ENCODE data around the gene GJC1. TPM values are rescaled to one million over a fixed set of nuclear protein-coding genes. Genes with fewer than 3 reads are reported as not detected.

Gene GJC1
- total RNA-seq, 2 donors from 2014 or later, result 1.6 to 2.6 TPM

- TF ChIP-seq, protein P1, sequence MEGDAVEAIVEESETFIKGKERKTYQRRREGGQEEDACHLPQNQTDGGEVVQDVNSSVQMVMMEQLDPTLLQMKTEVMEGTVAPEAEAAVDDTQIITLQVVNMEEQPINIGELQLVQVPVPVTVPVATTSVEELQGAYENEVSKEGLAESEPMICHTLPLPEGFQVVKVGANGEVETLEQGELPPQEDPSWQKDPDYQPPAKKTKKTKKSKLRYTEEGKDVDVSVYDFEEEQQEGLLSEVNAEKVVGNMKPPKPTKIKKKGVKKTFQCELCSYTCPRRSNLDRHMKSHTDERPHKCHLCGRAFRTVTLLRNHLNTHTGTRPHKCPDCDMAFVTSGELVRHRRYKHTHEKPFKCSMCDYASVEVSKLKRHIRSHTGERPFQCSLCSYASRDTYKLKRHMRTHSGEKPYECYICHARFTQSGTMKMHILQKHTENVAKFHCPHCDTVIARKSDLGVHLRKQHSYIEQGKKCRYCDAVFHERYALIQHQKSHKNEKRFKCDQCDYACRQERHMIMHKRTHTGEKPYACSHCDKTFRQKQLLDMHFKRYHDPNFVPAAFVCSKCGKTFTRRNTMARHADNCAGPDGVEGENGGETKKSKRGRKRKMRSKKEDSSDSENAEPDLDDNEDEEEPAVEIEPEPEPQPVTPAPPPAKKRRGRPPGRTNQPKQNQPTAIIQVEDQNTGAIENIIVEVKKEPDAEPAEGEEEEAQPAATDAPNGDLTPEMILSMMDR (IDR thresholded peaks at IDR 0.05), result no peak
- TF ChIP-seq POLR2A (IDR thresholded peaks at IDR 0.05), result no peak
- peaks cover 5% of the 10 kb centered on the region for H3K4me1 ChIP-seq
- intact Hi-C loops (cut with DNase I), result loop anchor here (5.0 to 10.0 kb wide), 3 partner anchors 98 to 335 kb away; no protein-coding TSS in a partner anchor
- H3K4me3 ChIP-seq, result no peak overlapping the region
- no peaks in the 10 kb centered on the region for H3K36me3 ChIP-seq (replicated peaks in 1 of 2; ENCODE audit: insufficient read depth in 1 of 2, low read depth in 2 of 2)
- no peak overlapping the region for H3K27ac ChIP-seq
- 25 to 64% methylated on average over 4 to 15 of the region's 15 CpGs for WGBS, 2 donors
- H3K9me3 ChIP-seq, result no peaks in the 10 kb centered on the region
- no peak for DNase-seq
- no peak for ATAC-seq
- H3K27me3 ChIP-seq, result no peaks in the 10 kb centered on the region
Measured at GRCh38 chr17:44769647-44770084, 60.4 kb downstream of the GJC1 start.

- intact Hi-C loops (cut with DNase I), result no loop called here
- 46 to 65% methylated on average over 4 to 6 of the region's 6 CpGs for WGBS, 2 donors
- TF ChIP-seq, protein P1 (IDR thresholded peaks at IDR 0.05), result no peak
- TF ChIP-seq POLR2A (IDR thresholded peaks at IDR 0.05), result no peak
- Histone ChIP-seq H3K36me3 (replicated peaks in 1 of 2; ENCODE audit: insufficient read depth in 1 of 2, low read depth in 2 of 2) (no peaks in the 10 kb centered on the region), H3K27ac (no peak overlapping the region), H3K27me3 (no peaks in the 10 kb centered on the region), H3K4me3 (no peak overlapping the region), H3K9me3 (no peaks in the 10 kb centered on the region), H3K4me1 (peaks cover under 1% of the 10 kb centered on the region)
- ATAC-seq (no peak), DNase-seq (no peak)
Measured at GRCh38 chr17:44769230-44769629, 60.9 kb downstream of the GJC1 start.

DNA sequence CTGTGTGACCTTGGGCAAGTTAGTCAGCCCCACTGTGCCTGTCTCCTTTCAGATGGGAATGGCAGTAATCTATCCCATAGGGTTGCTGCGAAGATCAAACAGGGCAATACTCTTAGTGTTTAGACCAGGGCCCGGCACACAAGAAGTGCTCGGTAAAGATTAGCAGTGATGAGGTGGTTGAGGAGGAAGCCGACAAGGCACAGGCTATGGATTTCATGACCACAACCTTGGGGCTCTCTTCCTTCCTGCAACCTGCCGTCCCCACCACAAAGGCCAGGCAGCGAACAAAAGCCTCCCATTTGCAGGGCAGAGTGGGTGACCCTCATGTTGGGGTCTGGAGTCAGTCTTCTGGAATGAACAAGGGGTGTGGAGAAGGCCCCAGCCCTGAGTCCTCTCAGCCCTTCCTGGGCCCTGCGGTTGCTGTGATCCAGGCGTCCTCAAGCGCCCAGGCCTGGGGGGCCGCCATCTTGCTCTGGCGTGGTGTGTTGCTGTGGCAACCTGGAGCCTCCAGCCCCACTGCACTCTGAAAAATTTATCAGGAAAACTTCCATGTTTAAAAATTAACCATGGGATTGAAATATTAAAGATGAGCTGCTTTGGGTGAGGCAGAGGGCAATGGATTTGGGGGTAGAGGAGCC lies 61.5 kb downstream of the GJC1 start:
- H3K36me3 ChIP-seq (replicated peaks in 1 of 2; ENCODE audit: insufficient read depth in 1 of 2, low read depth in 2 of 2), result no peaks in the 10 kb centered on the region
- H3K4me1 ChIP-seq, result no peaks in the 10 kb centered on the region
- WGBS, 2 donors, result 70 to 72% methylated on average over 10 to 11 of the region's 11 CpGs
- intact Hi-C loops (cut with DNase I), result no loop called here
- ATAC-seq (no peak), DNase-seq (no peak)
- H3K4me3 ChIP-seq, result no peak overlapping the region
- no peaks in the 10 kb centered on the region for H3K27me3 ChIP-seq
- no peaks in the 10 kb centered on the region for H3K9me3 ChIP-seq
- no peak overlapping the region for H3K27ac ChIP-seq
- TF ChIP-seq, protein P1 (IDR thresholded peaks at IDR 0.05), result no peak
- TF ChIP-seq POLR2A (IDR thresholded peaks at IDR 0.05), result no peak

GRCh38 chr17:44767493-44767892 lies 62.6 kb downstream of the GJC1 start:
- intact Hi-C loops (cut with DNase I), result no loop called here
- Histone ChIP-seq H3K9me3 (no peaks in the 10 kb centered on the region), H3K27me3 (no peaks in the 10 kb centered on the region), H3K4me3 (no peak overlapping the region), H3K4me1 (no peaks in the 10 kb centered on the region), H3K27ac (no peak overlapping the region), H3K36me3 (replicated peaks in 1 of 2; ENCODE audit: insufficient read depth in 1 of 2, low read depth in 2 of 2) (no peaks in the 10 kb centered on the region)
- no peak for ATAC-seq
- no peak for DNase-seq
- WGBS, 2 donors, result 31 to 32% methylated on average over 4 of the region's 4 CpGs
- TF ChIP-seq, protein P1 (IDR thresholded peaks at IDR 0.05), result no peak
- TF ChIP-seq POLR2A (IDR thresholded peaks at IDR 0.05), result no peak
